ENCODE results near the gene THAP3.

DNA sequence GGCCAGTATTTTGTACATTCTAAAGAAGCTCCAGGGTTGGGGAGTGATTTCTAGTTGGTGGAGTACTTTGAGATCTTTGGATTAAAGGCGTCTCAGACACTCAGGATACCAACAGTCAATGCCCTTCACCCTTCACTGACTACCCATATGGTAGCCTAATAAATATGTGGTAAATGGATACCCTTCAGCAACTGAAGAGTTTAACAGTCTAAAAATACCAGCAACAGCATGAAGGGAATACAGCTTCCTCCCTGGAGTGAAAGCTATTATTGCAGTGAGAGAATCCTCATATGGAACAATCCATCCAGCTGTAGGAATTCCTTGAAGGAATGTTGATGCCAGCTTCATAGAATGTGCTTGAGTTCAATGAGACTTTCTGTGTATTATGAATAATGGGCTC is 50.1 kb downstream of the THAP3 start:
- TF ChIP-seq TAF1 (IDR thresholded peaks at IDR 0.05; ENCODE audit: borderline replicate concordance, low read depth, low read length) (no peak), POLR2A (IDR thresholded peaks at IDR 0.05; ENCODE audit: low read depth, low read length) (no peak), POLR2AphosphoS5 (IDR thresholded peaks at IDR 0.05; ENCODE audit: low read depth, low read length) (no peak)

Data from GM12892 (cell line).